ENCODE results near the gene IRX3.
"Not testable (repeated sequence)": the region's sequence is repeated elsewhere in the genome, so short reads cannot be mapped to it uniquely, and the experiment has no call there.

The IRX3 gene

DNA sequence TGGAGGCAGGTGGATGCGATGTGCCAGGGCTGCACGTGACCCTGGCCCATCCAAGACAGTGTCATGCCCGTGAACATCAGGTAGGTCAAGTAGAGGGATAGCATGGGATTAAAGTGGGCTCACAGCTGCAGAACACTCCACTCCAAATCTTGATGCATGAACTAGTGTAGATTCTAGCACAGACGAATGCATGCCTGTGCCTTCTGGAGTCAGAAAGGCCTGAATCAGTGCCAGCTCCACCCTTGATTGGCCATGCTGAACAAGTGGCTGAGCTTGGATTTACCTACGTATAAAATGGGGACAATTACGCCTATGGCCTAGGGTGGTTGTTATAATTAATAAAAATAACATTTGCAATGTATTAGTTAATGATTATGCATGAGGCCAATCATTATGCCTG is 10.6 kb downstream of the IRX3 start:
- no peak for DNase-seq (ENCODE audit: low spot score)

DNA sequence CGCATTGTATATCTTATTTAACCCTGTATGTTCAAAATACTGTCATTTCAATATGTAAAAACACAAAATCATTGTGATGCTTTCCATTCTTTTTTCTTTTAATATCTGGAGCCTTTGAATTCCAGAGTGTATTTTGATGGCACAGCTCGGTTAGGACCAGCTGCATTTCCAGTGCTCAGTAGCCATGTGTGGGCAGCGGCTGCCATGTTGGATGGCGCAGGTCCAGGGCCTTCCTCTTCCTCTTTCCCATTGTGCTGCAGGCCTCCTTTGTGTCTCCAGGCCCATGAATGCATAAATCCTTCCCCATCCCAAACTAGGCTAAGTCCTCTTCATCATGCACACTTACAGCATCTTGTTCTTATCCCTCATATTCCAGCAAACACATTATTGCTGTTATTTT is 13.0 kb downstream of the IRX3 start:
- DNase-seq (ENCODE audit: low spot score): no peak

GRCh38 chr16:54270711-54271110 is 15.9 kb downstream of the IRX3 start:
- DNase-seq (ENCODE audit: low spot score): no peak

GRCh38 chr16:54269461-54269860 is 17.1 kb downstream of the IRX3 start:
- no peak for DNase-seq (ENCODE audit: low spot score)

GRCh38 chr16:54268766-54269165 is 17.8 kb downstream of the IRX3 start:
- no peak for DNase-seq (ENCODE audit: low spot score)

GRCh38 chr16:54268340-54268739 is 18.2 kb downstream of the IRX3 start:
- no peak for DNase-seq (ENCODE audit: low spot score)

- no peak for DNase-seq (ENCODE audit: low spot score)
These were observed 20.1 kb downstream of the IRX3 start for GRCh38 chr16:54266363-54266955.

- no peak for DNase-seq (ENCODE audit: low spot score)
These were observed 20.9 kb downstream of the IRX3 start for GRCh38 chr16:54265575-54266107.

DNA sequence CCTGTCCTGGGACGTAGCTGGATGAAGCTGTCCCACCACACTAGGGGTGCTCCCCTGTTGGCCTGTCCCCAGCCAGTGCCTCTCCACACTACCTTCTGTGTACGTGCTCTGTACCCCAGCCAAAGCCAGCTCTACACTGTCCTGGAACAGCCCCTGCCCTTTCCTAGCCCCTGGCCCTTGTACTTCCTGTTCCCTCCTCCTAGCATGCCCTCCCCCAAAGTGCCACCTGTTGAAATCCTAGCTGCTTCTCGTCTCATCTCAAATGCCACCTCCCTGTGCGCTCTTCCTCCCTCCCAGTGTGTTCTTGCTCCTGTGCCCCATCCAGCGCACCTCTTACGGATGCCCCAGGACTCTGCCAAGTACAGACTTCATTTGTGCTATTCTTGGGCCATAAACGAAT is 33.5 kb downstream of the IRX3 start:
- no peak for DNase-seq (ENCODE audit: low spot score)

- no peak for DNase-seq (ENCODE audit: low spot score)
These were observed 37.5 kb downstream of the IRX3 start for GRCh38 chr16:54248863-54249710.

DNA sequence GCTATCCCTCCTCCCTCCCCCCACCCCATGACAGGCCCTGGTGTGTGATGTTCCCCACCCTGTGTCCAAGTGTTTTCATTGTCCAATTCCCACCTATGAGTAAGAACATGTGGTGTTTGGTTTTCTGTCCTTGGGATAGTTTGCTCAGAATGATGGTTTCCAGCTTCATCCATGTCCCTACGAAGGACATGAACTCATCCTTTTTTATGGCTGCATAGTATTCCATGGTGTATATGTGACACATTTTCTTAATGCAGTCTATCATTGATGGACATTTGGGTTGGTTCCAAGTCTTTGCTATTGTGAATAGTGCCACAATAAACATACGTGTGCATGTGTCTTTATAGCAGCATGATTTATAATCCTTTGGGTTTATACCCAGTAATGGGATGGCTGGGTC is 38.9 kb downstream of the IRX3 start:
- DNase-seq (ENCODE audit: low spot score): not testable (repeated sequence)

DNA sequence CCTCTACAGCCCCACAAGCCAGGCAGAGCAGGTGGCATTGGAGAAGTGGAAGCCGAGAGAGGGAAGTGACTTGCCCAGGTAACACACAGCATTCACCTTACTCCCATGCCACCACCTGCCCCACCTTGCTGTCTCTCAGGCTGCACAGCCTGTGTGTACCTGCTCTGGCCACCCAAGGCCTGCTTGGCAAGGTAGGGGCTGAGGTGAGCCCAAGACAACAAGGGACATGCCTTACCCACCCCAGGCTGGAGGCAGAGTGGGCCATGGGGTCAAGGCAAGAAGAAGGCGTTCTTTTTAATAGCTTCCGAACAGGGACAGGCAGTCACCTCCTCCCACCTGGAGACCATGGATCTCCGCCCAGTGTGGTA is 40.1 kb downstream of the IRX3 start:
- no peak for DNase-seq (ENCODE audit: low spot score)

- no peak for DNase-seq (ENCODE audit: low spot score)
These were observed 40.7 kb downstream of the IRX3 start for GRCh38 chr16:54245788-54246453.

GRCh38 chr16:54244061-54244886 is 42.3 kb downstream of the IRX3 start:
- DNase-seq (ENCODE audit: low spot score): no peak

- DNase-seq (ENCODE audit: low spot score): no peak
These were observed 43.4 kb downstream of the IRX3 start for GRCh38 chr16:54243202-54243601.

GRCh38 chr16:54242199-54242598 is 44.4 kb downstream of the IRX3 start:
- DNase-seq (ENCODE audit: low spot score): no peak

DNA sequence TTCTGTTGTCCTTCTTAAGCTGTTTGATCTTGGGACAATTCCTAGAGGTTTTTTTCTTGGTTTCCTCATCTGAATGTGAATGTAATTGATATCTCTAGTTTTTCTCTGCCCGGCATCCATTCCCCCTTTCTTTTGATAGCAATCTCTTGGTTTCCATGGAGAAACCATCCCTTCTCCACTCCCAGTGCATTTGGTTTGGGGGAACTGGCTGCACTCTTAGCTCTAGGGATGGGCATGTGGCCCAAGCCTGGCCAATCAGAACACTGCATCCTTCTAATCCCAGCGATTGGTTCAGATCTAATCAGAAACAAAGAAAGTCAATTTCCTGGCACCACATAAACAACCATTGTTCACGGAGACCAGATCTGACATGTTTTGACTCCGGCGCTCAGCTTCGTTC is 45.1 kb downstream of the IRX3 start:
- DNase-seq (ENCODE audit: low spot score): no peak

GRCh38 chr16:54240271-54241129 is 46.1 kb downstream of the IRX3 start:
- no peak for DNase-seq (ENCODE audit: low spot score)

DNA sequence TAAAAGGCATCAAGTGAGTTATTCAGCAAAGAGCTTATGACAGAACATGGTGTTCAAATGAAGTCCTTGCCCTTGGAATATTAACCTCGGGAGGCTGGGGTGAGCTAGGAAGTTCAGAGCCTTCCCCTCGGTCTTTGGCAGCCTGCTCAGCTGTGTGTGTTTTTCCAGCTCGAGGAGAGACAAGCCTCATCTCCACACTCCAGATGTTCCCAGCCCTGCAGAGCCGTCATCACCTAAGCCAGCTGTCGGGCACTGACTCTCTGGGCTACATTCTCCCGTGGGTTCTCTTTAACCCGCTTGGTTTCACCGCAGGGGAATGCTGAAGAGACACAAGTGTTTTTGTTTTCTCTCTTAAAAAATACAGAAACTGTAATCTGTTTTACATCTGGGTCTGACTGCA is 47.1 kb downstream of the IRX3 start:
- no peak for DNase-seq (ENCODE audit: low spot score)

DNA sequence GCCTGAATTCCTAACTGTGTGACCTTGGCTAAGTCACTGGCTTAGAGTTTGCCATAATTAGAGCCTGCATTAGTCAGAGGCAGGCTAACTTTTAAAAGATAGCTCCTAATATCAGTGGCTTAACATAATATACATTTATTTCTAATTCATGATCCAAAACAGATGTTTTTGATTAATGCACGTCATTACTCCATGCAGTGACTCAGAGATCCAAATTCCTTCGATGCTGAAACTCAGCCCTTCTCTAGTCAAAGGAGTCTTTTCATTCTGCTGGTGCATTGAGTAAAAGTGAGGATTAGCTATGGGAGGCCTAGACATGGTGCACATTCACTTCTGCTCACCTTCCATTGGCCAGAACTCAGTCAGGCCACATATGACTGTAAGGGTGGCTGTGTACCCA is 49.8 kb downstream of the IRX3 start:
- no peak for DNase-seq (ENCODE audit: low spot score)

- no peak for DNase-seq (ENCODE audit: low spot score)
These were observed 53.0 kb downstream of the IRX3 start for GRCh38 chr16:54233615-54234014.

All from RKO (cell line).